MG63 (cell line): ENCODE measurements around the gene TTYH2. TPM values are rescaled to one million over a fixed set of nuclear protein-coding genes. Genes with fewer than 3 reads are reported as not detected.

ENCODE experiments used
- DNase-seq: peaks from one replicate; pipeline ENCODE4 v3.0.0-alpha.2; 2020
- H3K27me3 ChIP-seq: fragments of 250-450 bp; sonication (Bioruptor Pico); 2 replicates; pipeline ENCODE4 v1.5.1; 2020; ENCODE audit warnings: mild to moderate bottlenecking, moderate library complexity
- H3K36me3 ChIP-seq: fragments of 250-450 bp; sonication (Bioruptor Pico); 2 replicates; pipeline ENCODE4 v1.5.1; 2020; ENCODE audit warnings: mild to moderate bottlenecking, moderate library complexity
- H3K4me3 ChIP-seq: fragments of 250-450 bp; sonication (Bioruptor Pico); 2 replicates; pipeline ENCODE4 v1.5.1; 2020; ENCODE audit warnings: mild to moderate bottlenecking, moderate library complexity
- H3K9me3 ChIP-seq: fragments of 250-450 bp; sonication (Bioruptor Pico); 2 replicates; pipeline ENCODE4 v1.5.1; 2020; ENCODE audit warnings: mild to moderate bottlenecking, moderate library complexity
- total RNA-seq: library from RNA; depleted of rRNA; stranded (reverse); fragments of >200 nt; shearing (Covaris generic); gene quantifications from 2 replicates; pipeline ENCODE4 v1.2.3, GENCODE V29; 2014; ENCODE audit warnings: low replicate concordance

The TTYH2 gene
- total RNA-seq, 1 experiment from 2014 or later, result 1.9 TPM

- Histone ChIP-seq H3K9me3 (no peaks in the 10 kb centered on the region), H3K4me3 (no peak overlapping the region), H3K27me3 (no peaks in the 10 kb centered on the region), H3K36me3 (no peaks in the 10 kb centered on the region)
- no peak for DNase-seq
Observed at GRCh38 chr17:74240618-74241205, 27.3 kb downstream of the TTYH2 start.

- Histone ChIP-seq H3K27me3 (no peaks in the 10 kb centered on the region), H3K36me3 (no peaks in the 10 kb centered on the region), H3K4me3 (no peak overlapping the region), H3K9me3 (no peaks in the 10 kb centered on the region)
- no peak for DNase-seq
Observed at GRCh38 chr17:74241431-74241830, 28.1 kb downstream of the TTYH2 start.

- Histone ChIP-seq H3K4me3 (no peak overlapping the region), H3K36me3 (no peaks in the 10 kb centered on the region), H3K27me3 (no peaks in the 10 kb centered on the region), H3K9me3 (no peaks in the 10 kb centered on the region)
- DNase-seq, result no peak
Observed at GRCh38 chr17:74241847-74242246, 28.5 kb downstream of the TTYH2 start.

DNA sequence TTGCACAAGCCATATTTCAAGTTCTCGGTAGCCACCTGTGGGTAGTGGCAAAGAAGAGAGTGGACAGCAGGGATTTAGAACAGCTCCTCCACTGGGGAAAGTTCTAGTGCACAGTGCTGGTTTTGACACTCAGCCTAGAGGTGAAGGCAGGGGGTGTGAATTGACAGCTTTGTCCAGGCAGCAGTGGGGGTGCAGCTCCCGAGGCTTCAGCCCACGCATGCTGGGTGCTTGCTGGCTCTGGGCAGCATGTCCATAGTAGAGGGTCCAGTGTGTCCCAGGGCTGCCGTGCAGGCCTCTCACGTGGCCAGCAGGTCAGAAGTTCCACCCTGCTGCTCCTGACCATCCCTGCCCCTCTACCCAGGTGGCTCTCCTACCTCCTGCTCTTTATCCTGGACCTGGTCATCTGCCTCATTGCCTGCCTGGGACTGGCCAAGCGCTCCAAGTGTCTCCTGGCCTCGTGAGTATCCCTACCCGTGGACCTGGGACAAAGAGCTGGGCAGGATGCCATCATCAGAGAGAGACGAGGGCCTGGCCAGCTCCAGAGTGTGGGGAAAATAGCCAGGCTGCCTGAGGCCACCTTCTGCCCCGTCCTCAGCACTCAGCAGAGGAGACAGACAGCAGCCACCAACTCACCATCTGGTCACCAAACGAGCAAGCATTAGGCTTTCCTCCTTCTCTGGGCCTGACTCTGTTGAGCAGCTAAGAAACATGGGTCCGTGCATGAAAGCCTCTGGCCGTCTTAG is 29.8 kb downstream of the TTYH2 start:
- H3K27me3 ChIP-seq, result no peaks in the 10 kb centered on the region
- no peaks in the 10 kb centered on the region for H3K36me3 ChIP-seq
- no peaks in the 10 kb centered on the region for H3K9me3 ChIP-seq
- no peak for DNase-seq
- H3K4me3 ChIP-seq, result no peak overlapping the region

DNA sequence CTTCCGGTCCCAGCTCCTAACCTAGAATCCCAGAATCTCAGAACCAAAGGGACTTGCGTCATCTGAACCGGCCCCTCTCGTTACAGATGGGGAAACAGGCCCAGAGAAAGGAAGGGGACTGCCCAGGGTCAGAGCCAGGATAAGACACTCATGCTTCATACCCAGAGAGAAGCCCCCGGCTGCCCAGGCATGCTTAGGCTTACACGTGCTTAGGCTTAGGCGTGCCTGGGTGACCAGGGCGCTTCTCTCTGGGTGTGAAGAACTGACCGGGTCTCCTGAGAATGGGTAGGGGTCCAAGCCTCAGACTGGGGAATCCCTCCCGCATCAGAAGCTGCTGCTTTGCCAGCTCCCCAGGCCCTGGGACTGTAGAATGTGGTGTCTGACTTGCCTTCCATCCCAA is 30.8 kb downstream of the TTYH2 start:
- no peak for DNase-seq
- H3K36me3 ChIP-seq, result no peaks in the 10 kb centered on the region
- no peak overlapping the region for H3K4me3 ChIP-seq
- H3K27me3 ChIP-seq, result no peaks in the 10 kb centered on the region
- no peaks in the 10 kb centered on the region for H3K9me3 ChIP-seq

- no peak for DNase-seq
- Histone ChIP-seq H3K9me3 (no peaks in the 10 kb centered on the region), H3K4me3 (no peak overlapping the region), H3K27me3 (no peaks in the 10 kb centered on the region), H3K36me3 (no peaks in the 10 kb centered on the region)
Observed at GRCh38 chr17:74244548-74244947, 31.2 kb downstream of the TTYH2 start.

GRCh38 chr17:74245145-74245831 is 31.9 kb downstream of the TTYH2 start:
- no peak for DNase-seq
- H3K9me3 ChIP-seq, result no peaks in the 10 kb centered on the region
- no peak overlapping the region for H3K4me3 ChIP-seq
- no peaks in the 10 kb centered on the region for H3K27me3 ChIP-seq
- H3K36me3 ChIP-seq, result no peaks in the 10 kb centered on the region

GRCh38 chr17:74245871-74246270 is 32.5 kb downstream of the TTYH2 start:
- no peaks in the 10 kb centered on the region for H3K36me3 ChIP-seq
- no peaks in the 10 kb centered on the region for H3K9me3 ChIP-seq
- no peaks in the 10 kb centered on the region for H3K27me3 ChIP-seq
- no peak overlapping the region for H3K4me3 ChIP-seq
- no peak for DNase-seq

GRCh38 chr17:74249590-74250270 is 36.4 kb downstream of the TTYH2 start:
- Histone ChIP-seq H3K4me3 (no peak overlapping the region), H3K9me3 (no peaks in the 10 kb centered on the region), H3K27me3 (no peaks in the 10 kb centered on the region), H3K36me3 (no peaks in the 10 kb centered on the region)
- DNase-seq, result no peak

- no peak for DNase-seq
- no peaks in the 10 kb centered on the region for H3K9me3 ChIP-seq
- H3K36me3 ChIP-seq, result no peaks in the 10 kb centered on the region
- no peak overlapping the region for H3K4me3 ChIP-seq
- no peaks in the 10 kb centered on the region for H3K27me3 ChIP-seq
Observed at GRCh38 chr17:74250324-74250995, 37.1 kb downstream of the TTYH2 start.

DNA sequence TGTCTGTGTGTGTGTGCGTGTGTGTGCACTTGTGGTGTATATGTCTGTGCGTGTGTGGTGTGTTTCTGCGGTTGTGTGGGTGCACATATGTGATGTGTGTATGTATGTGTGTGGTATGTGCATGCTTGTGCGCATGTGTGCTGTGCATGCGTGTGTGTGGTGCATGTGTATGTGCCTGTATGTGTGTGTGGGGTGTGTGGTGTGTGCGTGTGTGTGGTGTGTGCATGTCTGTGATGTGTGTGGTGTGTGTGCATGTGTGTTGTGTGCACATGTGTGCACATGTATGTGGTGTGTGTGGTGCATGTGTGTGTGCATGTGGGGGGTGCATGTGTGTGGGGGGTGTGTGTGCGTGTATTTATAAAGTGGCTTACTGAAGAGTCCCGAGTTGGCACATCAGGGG is 37.7 kb downstream of the TTYH2 start:
- no peak for DNase-seq
- Histone ChIP-seq H3K36me3 (no peaks in the 10 kb centered on the region), H3K9me3 (no peaks in the 10 kb centered on the region)

GRCh38 chr17:74251569-74251968 is 38.2 kb downstream of the TTYH2 start:
- no peak for DNase-seq
- Histone ChIP-seq H3K27me3 (no peaks in the 10 kb centered on the region), H3K4me3 (no peak overlapping the region), H3K36me3 (no peaks in the 10 kb centered on the region), H3K9me3 (no peaks in the 10 kb centered on the region)

More for the DNA sequence above, 37.7 kb downstream of the TTYH2 start:
- Histone ChIP-seq H3K4me3 (no peak overlapping the region), H3K27me3 (no peaks in the 10 kb centered on the region)

- H3K27me3 ChIP-seq, result no peaks in the 10 kb centered on the region
- no peaks in the 10 kb centered on the region for H3K36me3 ChIP-seq
- no peak for DNase-seq
- no peak overlapping the region for H3K4me3 ChIP-seq
- no peaks in the 10 kb centered on the region for H3K9me3 ChIP-seq
Observed at GRCh38 chr17:74252211-74252610, 38.8 kb downstream of the TTYH2 start.

GRCh38 chr17:74253036-74253435 is 39.7 kb downstream of the TTYH2 start:
- H3K4me3 ChIP-seq, result no peak overlapping the region
- no peaks in the 10 kb centered on the region for H3K36me3 ChIP-seq
- H3K9me3 ChIP-seq, result no peaks in the 10 kb centered on the region
- H3K27me3 ChIP-seq, result no peaks in the 10 kb centered on the region; the same call in 1 of the 2 replicates
- no peak for DNase-seq

- no peaks in the 10 kb centered on the region; the same call in 1 of the 2 replicates for H3K27me3 ChIP-seq
Observed at GRCh38 chr17:74257311-74257710, 43.9 kb downstream of the TTYH2 start.

DNA sequence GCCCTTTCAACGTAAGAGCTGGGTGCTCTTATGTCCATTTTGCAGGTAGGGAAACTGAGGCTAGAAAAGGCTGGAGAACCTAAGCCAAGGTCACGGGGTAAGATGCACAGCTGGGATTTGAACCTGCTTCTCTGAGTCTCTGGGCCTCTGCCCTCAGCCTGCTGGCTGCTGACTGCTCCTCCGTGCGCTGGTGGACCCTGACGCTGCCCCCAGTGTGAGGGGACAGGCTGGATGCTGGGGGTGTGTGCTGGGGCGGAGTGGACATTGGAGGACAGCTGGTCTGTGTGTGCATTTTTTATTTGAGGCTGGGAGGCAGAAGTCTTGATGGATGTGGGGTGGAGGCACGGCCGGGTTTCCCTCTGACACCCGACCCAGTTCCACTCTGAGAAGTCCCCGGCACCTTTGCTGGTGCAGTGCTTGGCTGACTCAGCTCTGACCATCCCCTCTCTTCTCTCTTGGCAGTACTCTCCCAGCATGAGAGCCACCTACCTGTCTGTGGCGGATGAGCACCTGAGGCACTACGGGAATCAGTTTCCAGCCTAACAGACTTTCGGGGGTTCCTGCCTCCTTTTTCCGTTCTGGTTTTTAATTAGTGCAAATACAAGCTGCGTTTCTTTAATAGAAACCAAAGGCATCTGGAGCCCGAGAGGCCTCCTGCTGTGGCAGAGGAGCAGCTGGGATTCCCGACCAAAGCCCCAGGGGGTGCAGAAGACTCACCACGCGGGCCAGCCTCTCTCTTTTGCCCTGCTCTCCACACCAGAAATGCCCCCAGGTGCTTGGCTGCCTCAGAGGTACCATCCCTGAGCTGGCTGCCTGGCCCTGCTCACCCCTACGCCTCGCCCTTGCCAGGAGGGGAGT is 46.5 kb downstream of the TTYH2 start:
- Histone ChIP-seq H3K9me3 (no peaks in the 10 kb centered on the region), H3K4me3 (no peak overlapping the region), H3K27me3 (no peaks in the 10 kb centered on the region; the same call in 1 of the 2 replicates), H3K36me3 (no peaks in the 10 kb centered on the region)
- DNase-seq, result no peak

More at GRCh38 chr17:74257311-74257710, 43.9 kb downstream of the TTYH2 start:
- DNase-seq, result no peak
- Histone ChIP-seq H3K4me3 (no peak overlapping the region), H3K36me3 (no peaks in the 10 kb centered on the region), H3K9me3 (no peaks in the 10 kb centered on the region)
